HCT116 (cell line): ENCODE data around the gene NUDT8. TPM values are rescaled to one million over a fixed set of nuclear protein-coding genes. Genes with fewer than 3 reads are reported as not detected.
A peak's percentile ranks its signal among the peaks of the same experiment; 100 is the strongest.

ENCODE experiments used
- ATAC-seq: fragments of 200-7000 bp; cut with Tn5 transposase; 2 replicates; pipeline ENCODE4 v1.9.1; 2020; ENCODE audit warnings: mild to moderate bottlenecking, moderate library complexity
- BruUV-seq: library from RNA; stranded (reverse); fragments of 400-500 nt; replicated peaks from 2 replicates; lab custom pipeline; 2021; lab: Mats Ljungman, UMichigan
- CTCF ChIA-PET: fragments of 300-600 bp; sonication (Branson Sonifier 250); formaldehyde crosslinking; loops from one replicate; lab custom pipeline; 2021; ENCODE audit warnings: antibody characterized with exemption; lab: Charles Lee
- POLR2A ChIA-PET: fragments of 300-600, 350-600 bp; sonication (Branson Sonifier 250); formaldehyde crosslinking; loops from one replicate; lab custom pipeline; 2021; ENCODE audit warnings: antibody characterized with exemption; lab: Charles Lee
- RAD21 ChIA-PET, 2 experiments: fragments of 300-600 bp; sonication (Branson Sonifier 250); formaldehyde crosslinking; loops; one replicate each; lab custom pipeline; 2023; ENCODE audit warnings: low total read pairs in 2 of 2; ENCODE audit not compliant: uncharacterized antibody in 2 of 2, unreplicated experiment in 2 of 2, low non-redundant PET in 1 of 2; lab: Charles Lee
- DNase-seq: peaks from one replicate; pipeline ENCODE4 v3.0.0-alpha.2; 2010; ENCODE audit warnings: low read depth, low spot score
- H2AFZ ChIP-seq: fragments of 200-600 bp; shearing (Covaris generic), sonication (generic); 2 replicates; pipeline ENCODE4 v1.6.1; 2017; ENCODE audit warnings: low read depth, mixed run types, mixed read lengths, antibody characterized with exemption, low read length; ENCODE audit not compliant: poor library complexity, severe bottlenecking
- H3K27ac ChIP-seq: 2 replicates; pipeline ENCODE4 v1.5.1; 2012; ENCODE audit warnings: low read depth, low read length
- H3K27me3 ChIP-seq: fragments of 200-600 bp; sonication (generic); 2 replicates; pipeline ENCODE4 v1.6.1; 2016; ENCODE audit warnings: mixed run types, low read length, mixed read lengths; ENCODE audit not compliant: insufficient read depth
- H3K36me3 ChIP-seq, 2 experiments: fragments of 200-500 bp in 1 of 2; fragments of 200-600 bp in 1 of 2; sonication (Bioruptor generic) in 1 of 2; sonication (generic) in 1 of 2; 2 replicates each; pipeline versions ENCODE4 v1.5.1 to v1.6.1; 2014 to 2016; ENCODE audit warnings: low read length in 2 of 2, inconsistent platforms in 1 of 2, mixed read lengths in 1 of 2, mixed run types in 1 of 2; ENCODE audit not compliant: insufficient read depth in 2 of 2, control insufficient read depth in 1 of 2
- H3K4me1 ChIP-seq, 2 experiments: fragments of 200-600 bp in 1 of 2; sonication (generic) in 1 of 2; 2 replicates each; pipeline versions ENCODE4 v1.5.1 to v1.6.1; 2012 to 2017; ENCODE audit warnings: low read length in 2 of 2, inconsistent platforms in 1 of 2, mild to moderate bottlenecking in 1 of 2, mixed read lengths in 1 of 2, mixed run types in 1 of 2, moderate library complexity in 1 of 2; ENCODE audit not compliant: insufficient read depth in 2 of 2, control insufficient read depth in 1 of 2
- H3K4me2 ChIP-seq: fragments of 200-600 bp; sonication (generic); 2 replicates; pipeline ENCODE4 v1.6.1; 2017; ENCODE audit warnings: mixed run types, low read length, mixed read lengths
- H3K4me3 ChIP-seq, 2 experiments: fragments of 200-600 bp in 1 of 2; sonication (generic) in 1 of 2; replicated peaks in 1 of 2; 2 replicates each; pipeline ENCODE4 v1.5.1; 2011 to 2016; ENCODE audit warnings: low read length in 2 of 2, control low read depth in 1 of 2, low read depth in 1 of 2, mild to moderate bottlenecking in 1 of 2, mixed read lengths in 1 of 2, mixed run types in 1 of 2
- H3K79me2 ChIP-seq: fragments of 200-600 bp; sonication (generic); 2 replicates; pipeline ENCODE4 v1.6.1; 2017; ENCODE audit warnings: mild to moderate bottlenecking, mixed run types, low read length, moderate library complexity, mixed read lengths; ENCODE audit not compliant: insufficient read depth
- H3K9ac ChIP-seq: fragments of 200-600 bp; sonication (generic); 2 replicates; pipeline ENCODE4 v1.6.1; 2016; ENCODE audit warnings: low read length, mixed read lengths
- H3K9me2 ChIP-seq: fragments of 200-600 bp; sonication (generic), shearing (Covaris generic); 2 replicates; pipeline ENCODE4 v1.6.1; 2017; ENCODE audit warnings: mixed run types, mild to moderate bottlenecking, moderate library complexity; ENCODE audit not compliant: insufficient read depth
- H3K9me3 ChIP-seq, 2 experiments: fragments of 200-500 bp in 1 of 2; fragments of 200-600 bp in 1 of 2; sonication (Bioruptor generic) in 1 of 2; sonication (generic) in 1 of 2; 2 replicates each; pipeline ENCODE4 v1.6.1; 2014 to 2017; ENCODE audit warnings: low read length in 2 of 2, mixed read lengths in 2 of 2, inconsistent platforms in 1 of 2, low read depth in 1 of 2, mild to moderate bottlenecking in 1 of 2, mixed run types in 1 of 2, moderate library complexity in 1 of 2; ENCODE audit not compliant: control insufficient read depth in 1 of 2, insufficient read depth in 1 of 2
- H4K20me1 ChIP-seq: fragments of 200-600 bp; sonication (generic), shearing (Covaris generic); 2 replicates; pipeline ENCODE4 v1.6.1; 2017; ENCODE audit warnings: mixed run types, mild to moderate bottlenecking, moderate library complexity; ENCODE audit not compliant: insufficient read depth
- ATF3 ChIP-seq: IDR thresholded peaks from 2 replicates; pipeline ENCODE4 v1.6.1; 2012
- CBX3 ChIP-seq: IDR thresholded peaks from 2 replicates; pipeline ENCODE4 v1.6.1; 2012; ENCODE audit warnings: low read depth
- CEBPB ChIP-seq: IDR thresholded peaks from 2 replicates; pipeline ENCODE4 v1.6.1; 2012; ENCODE audit warnings: low read depth
- EGR1 ChIP-seq: IDR thresholded peaks from 2 replicates; pipeline ENCODE4 v1.6.1; 2012; ENCODE audit warnings: low read depth
- EZH2phosphoT487 ChIP-seq: fragments of 200-600 bp; IDR thresholded peaks from 2 replicates; pipeline ENCODE4 v1.6.1; 2018; ENCODE audit warnings: antibody characterized with exemption, borderline replicate concordance
- FOSL1 ChIP-seq: IDR thresholded peaks from 2 replicates; pipeline ENCODE4 v1.6.1; 2012; ENCODE audit warnings: low read depth
- POLR2A ChIP-seq: IDR thresholded peaks from 2 replicates; pipeline ENCODE4 v1.7.0; 2011; ENCODE audit warnings: borderline replicate concordance; ENCODE audit not compliant: insufficient read depth, insufficient read length; ENCODE audit errors: extremely low read depth
- POLR2AphosphoS5 ChIP-seq: IDR thresholded peaks from 2 replicates; pipeline ENCODE4 v1.6.1; 2011; ENCODE audit warnings: mild to moderate bottlenecking, low read depth, low read length, moderate library complexity
- REST ChIP-seq: IDR thresholded peaks from 2 replicates; pipeline ENCODE4 v1.6.1; 2012; ENCODE audit warnings: low read depth
- SP1 ChIP-seq: IDR thresholded peaks from 2 replicates; pipeline ENCODE4 v1.6.1; 2012; ENCODE audit warnings: low read depth
- ZBTB33 ChIP-seq: IDR thresholded peaks from 2 replicates; pipeline ENCODE4 v1.6.1; 2011; ENCODE audit warnings: mild to moderate bottlenecking, low read length, moderate library complexity; ENCODE audit not compliant: insufficient replicate concordance; ENCODE audit errors: extremely low read depth
- intact Hi-C: fragments of 100-400 bp; cut with micrococcal nuclease; formaldehyde crosslinking; loops from 2 replicates; pipeline ENCODE4 v1.10.0; 2022
- total RNA-seq: library from RNA; stranded (reverse); gene quantifications from one replicate; pipeline ENCODE4 v1.2.1, GENCODE V29; 2021; ENCODE audit not compliant: unreplicated experiment

NUDT8 gene
- total RNA-seq, 1 experiment from 2014 or later, result 18.7 TPM

- H3K4me2 ChIP-seq, result peak overlapping the region; percentile 29; the same call in 1 of the 2 replicates
- no peak overlapping the region for H3K9ac ChIP-seq
- H3K27me3 ChIP-seq, result no peaks in the 10 kb centered on the region
- H3K4me1 ChIP-seq, result peaks cover 8 to 16% of the 10 kb centered on the region in 2 experiments; a peak in 3 of 4 replicates
- no peaks in the 10 kb centered on the region for H4K20me1 ChIP-seq
- intact Hi-C loops, result no loop called here
- TF ChIP-seq EGR1 (no peak), SP1 (no peak), FOSL1 (no peak), POLR2A (no peak), CEBPB (no peak), CBX3 (no peak), REST (no peak), POLR2AphosphoS5 (no peak), EZH2phosphoT487 (no peak), ZBTB33 (no peak), ATF3 (no peak)
- ATAC-seq, result no peak
- ChIA-PET CTCF (interaction anchor here (0.7 to 1.1 kb wide), 2 partner anchors 16 to 46 kb away, joined by 3 read pairs; partner anchors contain the start of gene NUDT8), RAD21 (no interaction called here), POLR2A (no interaction called here)
- DNase-seq, result no peak
- H3K27ac ChIP-seq, result no peak overlapping the region; the same call in 1 of the 2 replicates
- H3K36me3 ChIP-seq, result no peaks in the 10 kb centered on the region
- BruUV-seq, result no TSS peak
- no peaks in the 10 kb centered on the region for H3K79me2 ChIP-seq
- H2AFZ ChIP-seq, result no peak overlapping the region
- no peaks in the 10 kb centered on the region for H3K9me2 ChIP-seq
- no peaks in the 10 kb centered on the region; a peak in 1 of 4 replicates for H3K9me3 ChIP-seq
- H3K4me3 ChIP-seq, result no peak overlapping the region
Observed at GRCh38 chr11:67675058-67675747, 45.5 kb upstream of the NUDT8 start.
